HTERT RPE-1 (cell line): Measurements from ENCODE around the gene ABHD17C.

Experiments used
- in situ Hi-C: fragments of 300-500 bp; cut with MboI; formaldehyde crosslinking; loops from 4 replicates; pipeline ENCODE4 v1.14.3; 2020; ENCODE audit warnings: low sequenced_read_pairs

The ABHD17C gene

GRCh38 chr15:80689294-80689693, 5.8 kb upstream of the ABHD17C start:
- in situ Hi-C loops, result no loop called here

GRCh38 chr15:80689716-80690115, 5.4 kb upstream of the ABHD17C start:
- in situ Hi-C loops, result no loop called here

GRCh38 chr15:80691575-80691974, 3.5 kb upstream of the ABHD17C start:
- in situ Hi-C loops, result no loop called here

DNA sequence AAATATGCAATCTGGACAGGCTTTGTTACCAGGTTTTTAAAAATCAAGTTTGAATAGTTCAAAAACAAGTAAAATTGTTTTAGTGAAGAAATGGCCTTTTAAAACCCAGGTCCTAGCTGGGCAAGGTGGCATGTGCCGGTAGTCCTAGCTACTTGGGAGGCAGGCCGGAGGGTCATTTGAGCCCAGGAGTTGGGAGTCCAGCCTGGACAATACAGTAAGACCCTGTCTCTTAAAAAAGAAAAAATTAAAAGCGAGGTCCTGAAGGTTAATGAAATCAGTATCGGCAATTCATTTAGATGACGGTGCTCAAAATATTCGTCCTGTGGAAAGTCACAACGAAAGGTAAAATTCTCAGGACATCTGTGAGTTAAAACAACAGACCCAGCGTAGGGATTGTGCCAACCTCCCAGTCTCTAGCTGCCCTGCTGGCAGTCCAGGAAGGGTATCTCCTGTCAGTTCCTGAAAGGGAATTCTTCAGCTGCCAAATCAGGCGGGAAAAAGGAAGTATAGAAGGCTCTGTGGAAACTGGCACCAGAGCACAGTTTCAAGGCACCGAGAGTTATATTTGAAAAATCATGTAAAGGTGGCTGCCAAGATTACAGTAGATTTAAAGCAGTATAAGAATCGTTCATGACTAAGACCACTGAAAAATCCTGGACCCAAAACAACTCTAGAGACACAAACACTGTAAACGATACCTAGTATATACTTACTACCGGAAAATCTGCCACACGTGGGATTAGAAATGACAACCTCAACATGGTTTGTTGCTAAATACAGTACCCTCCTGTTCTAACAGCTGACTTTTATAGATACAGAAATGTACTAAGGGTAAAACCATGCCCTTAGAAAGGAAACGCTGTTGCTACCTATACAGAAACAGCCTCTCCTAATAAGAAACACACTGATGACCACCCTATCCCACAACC, 1.2 kb upstream of the ABHD17C start:
- in situ Hi-C loops, result no loop called here

DNA sequence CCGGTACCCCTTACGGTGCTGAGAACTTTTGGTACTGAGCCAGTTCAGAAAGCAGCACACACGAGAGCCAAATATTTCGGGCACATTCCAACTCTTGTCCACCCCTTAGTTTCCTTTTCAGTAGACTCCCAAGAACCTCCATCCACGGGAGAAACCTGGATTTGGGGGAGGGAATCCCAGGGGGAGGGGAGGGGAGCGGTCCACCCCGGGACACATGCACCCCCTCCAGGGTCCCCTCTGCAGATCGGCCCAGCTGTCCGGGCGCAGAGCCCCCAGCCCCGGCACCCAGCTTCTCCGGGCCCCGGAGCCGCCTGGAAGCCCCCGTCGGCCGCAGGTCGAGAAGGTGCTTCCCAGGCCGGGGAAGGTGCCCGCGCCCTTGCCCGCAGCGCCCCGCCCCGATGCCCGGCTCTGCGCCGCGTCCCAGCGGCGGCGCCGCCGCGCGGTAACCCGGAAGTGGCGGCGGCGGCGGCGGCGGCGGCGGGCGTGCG, 455 bp upstream of the ABHD17C start:
- in situ Hi-C loops, result no loop called here

- in situ Hi-C loops, result no loop called here
Observed at GRCh38 chr15:80695911-80696661, 976 bp downstream of the ABHD17C start.

DNA sequence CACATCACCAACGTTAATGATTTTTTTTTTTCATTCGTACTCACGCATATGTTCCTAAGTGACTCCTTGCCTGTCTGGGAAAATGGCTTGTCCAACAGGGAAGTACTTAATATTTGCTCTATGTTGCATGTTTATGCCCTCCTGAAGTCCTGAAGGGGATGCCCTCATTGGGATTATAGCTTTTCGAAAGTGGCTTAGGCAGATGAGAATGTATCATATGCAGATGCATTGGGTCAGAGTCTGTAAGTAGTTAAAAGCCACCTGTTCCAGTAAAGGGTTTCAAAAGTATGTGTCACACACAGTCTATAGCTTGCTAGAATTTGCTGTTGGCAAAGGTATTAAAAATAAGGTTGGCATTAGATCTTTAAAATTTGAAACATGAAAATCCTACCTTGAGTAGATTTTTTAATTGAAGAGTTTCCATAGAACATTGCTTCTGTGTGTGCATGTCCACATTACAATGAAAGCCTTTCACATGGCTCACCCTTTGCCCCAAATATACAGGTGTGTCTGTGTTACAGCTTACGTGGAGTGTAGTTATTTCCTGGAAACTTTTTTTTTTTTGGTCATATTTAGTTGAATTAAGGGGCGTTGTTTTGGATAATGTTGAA, 2.1 kb downstream of the ABHD17C start:
- in situ Hi-C loops, result no loop called here

- in situ Hi-C loops, result no loop called here
Observed at GRCh38 chr15:80698676-80699075, 3.6 kb downstream of the ABHD17C start.

DNA sequence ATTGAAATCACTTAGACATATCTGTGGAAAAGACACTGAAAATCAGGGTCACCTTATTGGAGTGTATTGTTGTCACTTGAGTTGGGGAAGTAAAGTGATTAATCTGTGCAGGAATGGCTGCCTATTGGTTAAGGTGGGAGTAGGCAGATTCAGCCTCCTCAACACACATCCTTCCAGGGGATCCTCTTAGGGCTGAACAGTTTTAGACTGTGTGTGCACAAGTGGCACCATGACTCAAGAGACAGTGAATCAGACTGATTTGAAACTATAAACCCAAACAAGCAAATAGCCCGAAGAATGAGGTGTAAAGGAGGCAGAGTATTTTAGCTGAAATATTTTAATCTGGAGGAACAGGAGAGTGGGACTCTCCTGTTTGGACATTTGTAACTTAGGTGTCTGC, 4.9 kb downstream of the ABHD17C start:
- in situ Hi-C loops, result no loop called here

DNA sequence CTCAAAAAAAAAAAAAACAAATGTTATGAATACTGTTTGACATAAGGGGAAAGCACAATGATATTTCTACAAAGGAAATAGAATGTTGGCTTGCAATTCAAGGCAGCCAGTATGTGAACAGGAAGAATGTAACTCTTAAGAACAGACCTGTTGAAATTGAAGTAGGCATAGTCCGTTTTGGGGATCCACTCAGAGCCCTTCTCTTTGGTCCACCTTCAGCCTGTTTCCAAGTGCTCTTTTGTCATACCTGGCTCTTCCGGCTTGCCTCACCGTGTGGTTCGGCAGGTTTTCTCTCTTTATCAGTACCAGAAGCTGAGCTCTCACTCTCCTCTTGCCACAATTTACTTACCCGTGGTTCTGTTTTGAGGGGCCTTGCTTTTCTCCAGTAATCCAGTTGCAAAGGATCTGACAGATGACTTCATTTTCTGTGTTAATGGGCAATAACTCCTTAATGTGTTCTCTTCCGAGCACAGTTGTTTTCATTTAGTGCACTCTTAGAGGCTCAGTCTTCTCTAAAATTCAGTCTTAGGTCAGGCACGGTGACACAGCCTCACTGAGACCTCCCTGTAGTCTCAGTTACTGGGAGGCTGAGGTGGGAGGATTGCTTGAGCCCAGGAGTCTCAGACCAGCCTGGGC, 6.7 kb downstream of the ABHD17C start:
- in situ Hi-C loops, result no loop called here

- in situ Hi-C loops, result no loop called here
Observed at GRCh38 chr15:80703081-80703480, 8.0 kb downstream of the ABHD17C start.

DNA sequence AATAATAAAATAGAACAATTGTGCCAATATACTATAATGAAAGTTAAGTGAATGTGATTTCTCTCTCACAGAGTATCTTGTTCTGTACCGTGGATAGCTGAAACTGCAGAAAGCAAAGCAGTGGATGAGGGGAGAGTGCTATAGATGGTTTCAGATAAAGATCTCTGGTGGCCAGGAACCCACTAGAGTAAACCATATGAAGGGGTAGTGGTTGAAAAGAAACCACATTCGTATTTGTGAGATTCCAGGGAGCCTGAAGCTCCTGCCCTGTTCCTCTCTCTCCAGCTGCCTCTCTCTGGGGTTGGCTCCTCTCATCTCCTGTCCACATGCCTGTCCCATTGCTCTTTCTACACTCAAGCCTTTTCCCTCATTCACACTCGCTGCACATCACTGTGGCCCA, 8.9 kb downstream of the ABHD17C start:
- in situ Hi-C loops, result no loop called here

DNA sequence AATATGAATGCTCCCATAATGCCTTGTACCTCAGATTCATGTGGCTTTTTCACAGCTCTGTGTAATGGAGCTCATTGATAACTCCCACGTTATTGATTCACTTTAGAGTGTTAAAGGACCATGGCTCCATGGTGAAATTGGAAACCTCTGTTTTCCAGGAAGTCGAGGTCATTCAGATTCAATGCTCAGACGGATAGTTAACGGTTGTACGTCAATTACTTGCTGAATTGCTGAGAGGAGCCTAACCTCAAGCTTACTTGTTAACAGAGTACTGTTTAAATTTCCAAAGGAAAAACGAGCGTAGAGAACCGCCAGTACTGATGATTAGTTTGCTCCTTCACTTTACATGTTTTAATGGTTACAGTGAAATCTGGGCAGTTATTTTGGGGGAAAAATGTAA, 11.1 kb downstream of the ABHD17C start:
- in situ Hi-C loops, result no loop called here

DNA sequence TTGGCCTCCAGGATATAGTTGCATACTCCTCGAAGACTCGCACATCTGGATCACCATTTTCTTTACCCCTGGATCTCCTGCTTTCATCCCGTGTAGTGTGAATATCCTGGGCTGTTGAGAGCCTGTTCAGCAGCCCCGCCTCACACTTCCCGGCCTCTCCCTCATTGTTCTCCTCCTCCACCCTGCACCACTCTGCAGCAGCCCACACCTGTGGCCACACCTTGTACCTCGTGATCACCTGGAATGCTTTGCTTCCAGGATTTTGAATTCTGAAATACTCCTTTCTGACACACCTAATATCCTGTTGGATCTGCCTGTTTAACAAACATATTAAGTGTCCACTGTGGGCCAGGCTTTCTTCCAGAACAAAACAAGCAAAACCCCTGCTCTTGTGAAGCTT, 14.4 kb downstream of the ABHD17C start:
- in situ Hi-C loops, result no loop called here

DNA sequence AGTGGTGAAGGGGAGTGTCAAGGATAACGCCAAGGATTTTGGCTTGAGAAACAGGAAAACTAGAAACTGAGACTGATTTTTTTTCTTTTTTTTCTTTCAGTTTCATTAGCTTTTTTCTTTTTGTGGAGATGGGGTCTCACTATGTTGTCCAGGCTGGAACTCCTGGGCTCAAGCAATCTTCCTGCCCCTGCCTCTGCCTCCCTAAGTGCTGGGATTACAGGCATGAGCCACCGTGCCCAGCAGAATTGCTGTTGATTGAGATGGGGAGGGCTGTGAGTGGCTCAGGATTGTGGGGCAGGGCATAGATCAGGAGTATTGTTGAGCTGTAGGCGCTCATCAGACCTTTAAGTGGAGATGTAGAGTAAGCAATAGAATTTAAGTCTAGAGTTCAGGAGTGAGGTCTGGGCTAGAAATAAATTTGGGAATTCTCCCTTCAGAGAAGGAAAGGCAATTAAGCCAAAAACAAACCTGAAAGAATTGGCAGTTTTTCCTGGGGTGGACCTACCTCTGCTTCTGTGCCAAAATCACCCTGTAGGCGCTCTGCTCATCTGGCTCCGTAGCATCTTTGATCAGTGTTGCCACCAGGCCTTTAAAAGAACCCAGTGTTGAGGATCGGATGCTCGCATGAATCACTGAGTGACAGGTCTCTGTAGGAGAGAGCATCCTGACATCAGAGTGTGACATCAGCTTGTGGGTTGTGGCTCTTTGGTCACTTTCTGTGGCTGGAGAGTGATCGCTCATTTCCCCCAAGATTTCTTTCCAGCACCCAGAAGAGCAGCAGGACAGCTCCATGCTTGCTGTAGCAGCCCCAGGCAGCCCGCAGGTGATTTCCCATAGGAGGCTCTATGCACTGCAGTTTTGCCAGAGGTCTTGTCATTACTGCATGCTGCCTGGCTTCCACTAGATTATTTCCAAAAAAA, 15.8 kb downstream of the ABHD17C start:
- in situ Hi-C loops, result no loop called here

GRCh38 chr15:80711886-80712285, 16.8 kb downstream of the ABHD17C start:
- in situ Hi-C loops, result no loop called here

DNA sequence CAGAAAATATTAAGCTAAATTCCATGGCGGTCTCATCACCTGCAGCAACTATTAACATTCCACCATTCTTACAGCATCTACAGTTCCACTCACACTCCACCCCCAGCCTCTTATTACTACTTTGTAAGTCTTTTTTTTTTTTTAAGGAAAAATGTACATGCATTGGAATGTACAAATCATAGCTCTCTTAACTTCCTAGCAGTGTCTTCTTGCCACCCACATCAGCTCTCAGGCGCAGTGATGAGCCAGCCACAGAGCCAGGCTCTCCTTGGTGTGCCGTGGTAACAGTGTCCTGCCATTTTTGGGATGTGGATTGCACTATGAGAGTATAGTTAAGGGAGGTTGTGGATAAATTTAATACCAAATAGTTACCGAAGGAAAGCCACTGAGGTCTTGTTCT, 17.8 kb downstream of the ABHD17C start:
- in situ Hi-C loops, result no loop called here

DNA sequence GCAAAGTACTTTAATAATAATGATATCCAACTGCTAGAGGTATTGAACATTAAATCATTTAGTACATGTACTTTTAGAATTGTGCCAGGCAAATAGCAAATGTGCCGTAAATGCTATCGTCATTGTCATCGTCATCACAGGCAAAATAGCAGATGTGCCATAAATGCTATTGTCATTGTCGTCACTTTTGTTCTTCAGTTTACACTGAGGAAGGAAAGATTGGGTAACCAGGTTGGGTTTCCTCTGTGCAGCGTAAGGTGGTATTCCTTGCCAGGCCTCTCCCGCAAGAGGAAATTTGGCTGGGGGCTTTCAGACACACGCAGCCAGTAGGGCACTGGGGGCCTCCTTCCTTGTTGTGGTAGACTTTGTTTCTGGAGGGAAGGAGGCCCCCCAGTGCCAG, 26.4 kb downstream of the ABHD17C start:
- in situ Hi-C loops, result no loop called here

DNA sequence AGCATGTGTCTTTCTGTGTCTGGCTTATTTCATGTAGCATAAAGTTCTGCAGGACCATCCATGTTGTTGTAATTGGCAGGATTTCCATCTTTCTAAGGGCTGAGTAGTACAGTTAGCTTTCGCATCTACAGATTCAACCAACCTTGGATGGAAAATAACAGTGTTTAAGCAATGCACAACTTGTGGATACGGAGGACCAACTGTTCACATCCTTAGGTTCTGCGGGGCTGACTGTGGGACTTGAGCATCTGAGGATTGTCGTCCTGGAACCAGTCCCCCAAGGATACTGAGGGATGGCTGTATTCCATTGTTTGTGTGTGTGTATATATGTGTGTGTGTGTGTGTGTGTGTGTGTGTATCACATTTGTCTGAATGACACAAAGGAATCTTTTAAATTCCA, 27.7 kb downstream of the ABHD17C start:
- in situ Hi-C loops, result no loop called here

DNA sequence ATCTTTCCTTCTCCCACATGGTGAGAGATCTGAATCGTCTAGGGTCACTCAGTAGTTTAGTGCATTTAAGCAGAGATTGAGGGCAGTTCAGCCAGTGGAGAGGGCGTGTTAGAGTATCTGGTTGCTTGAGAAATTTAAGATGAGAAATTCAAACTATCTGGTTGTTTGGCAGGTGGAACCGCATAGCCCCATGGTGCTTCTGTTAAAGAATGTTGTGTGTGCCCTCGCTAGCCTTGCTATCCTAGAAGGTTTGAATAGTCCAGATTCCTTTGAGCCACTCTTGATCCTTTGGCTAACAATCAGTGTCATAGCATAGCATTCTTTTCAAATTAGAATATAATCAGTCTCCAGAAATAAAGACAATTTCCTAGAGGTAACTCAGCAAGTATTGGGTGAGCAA, 32.1 kb downstream of the ABHD17C start:
- in situ Hi-C loops, result no loop called here
